ENCODE results near the gene HMX3. TPM values are rescaled to one million over a fixed set of nuclear protein-coding genes. Genes with fewer than 3 reads are reported as not detected.

The HMX3 gene
- total RNA-seq, 2 experiments from 2014 or later: not detected

GRCh38 chr10:123146894-123147634 lies 11.3 kb downstream of the HMX3 start:
- H3K36me3 Mint-ChIP-seq: peaks cover 2% of the 10 kb centered on the region
- DNase-seq (no peak), ATAC-seq (ENCODE audit: low read depth) (no peak)
- H3K9me3 Mint-ChIP-seq: no peaks in the 10 kb centered on the region
- peak overlapping the region; percentile 53 for H3K4me3 Mint-ChIP-seq
- POLR2A ChIA-PET: interaction anchor here (1.9 kb wide), 1 partner anchor 12 kb away, joined by 5 read pairs; no protein-coding TSS in a partner anchor
- H3K4me1 Mint-ChIP-seq: peaks cover 42% of the 10 kb centered on the region
- peaks cover 69% of the 10 kb centered on the region for H3K27me3 Mint-ChIP-seq
- H3K27ac Mint-ChIP-seq: peak overlapping the region; percentile 63

- Mint-ChIP-seq H3K27ac (peak within 1 kb of the TSS; percentile 63), H3K4me1 (peaks cover 45% of the 10 kb centered on the region), H3K4me3 (peak within 1 kb of the TSS; percentile 53), H3K9me3 (no peaks in the 10 kb centered on the region), H3K27me3 (peaks cover 62% of the 10 kb centered on the region), H3K36me3 (peaks cover 2% of the 10 kb centered on the region)
- ATAC-seq (ENCODE audit: low read depth) (peak; percentile 20), DNase-seq (peak; percentile 63)
- POLR2A ChIA-PET: interaction anchor here (1.9 kb wide), 1 partner anchor 13 kb away, joined by 5 read pairs; no protein-coding TSS in a partner anchor
These were observed 12.1 kb downstream of the HMX3 start, which contains the start of gene HMX2 for GRCh38 chr10:123147635-123148413. TSS of gene HMX2 (plus strand) at chr10:123148136. CDS start at chr10:123148379, 243 bp downstream.

GRCh38 chr10:123148414-123149161 lies 12.8 kb downstream of the HMX3 start:
- DNase-seq: no peak
- Mint-ChIP-seq H3K4me1 (peaks cover 46% of the 10 kb centered on the region), H3K36me3 (peaks cover 2% of the 10 kb centered on the region), H3K9me3 (no peaks in the 10 kb centered on the region), H3K27me3 (peaks cover 55% of the 10 kb centered on the region), H3K4me3 (peak overlapping the region; percentile 32), H3K27ac (peak overlapping the region; percentile 56)
- POLR2A ChIA-PET: interaction anchor here (1.9 to 3.0 kb wide), 2 partner anchors 9 to 14 kb away, joined by 5 to 9 read pairs; no protein-coding TSS in a partner anchor
- ATAC-seq (ENCODE audit: low read depth): no peak

GRCh38 chr10:123149162-123149567 lies 13.4 kb downstream of the HMX3 start:
- Mint-ChIP-seq H3K9me3 (no peaks in the 10 kb centered on the region), H3K27ac (peak overlapping the region; percentile 56), H3K4me3 (peak overlapping the region; percentile 32), H3K36me3 (peaks cover 2% of the 10 kb centered on the region), H3K4me1 (peaks cover 44% of the 10 kb centered on the region), H3K27me3 (peaks cover 49% of the 10 kb centered on the region)
- ATAC-seq (ENCODE audit: low read depth): no peak
- DNase-seq: no peak
- POLR2A ChIA-PET: interaction anchor here (1.9 to 3.0 kb wide), 2 partner anchors 10 to 15 kb away, joined by 5 to 9 read pairs; no protein-coding TSS in a partner anchor

GRCh38 chr10:123149568-123150270 lies 13.9 kb downstream of the HMX3 start:
- Mint-ChIP-seq H3K36me3 (peaks cover 3% of the 10 kb centered on the region), H3K4me1 (peaks cover 40% of the 10 kb centered on the region), H3K27me3 (peaks cover 43% of the 10 kb centered on the region), H3K27ac (peak overlapping the region; percentile 40), H3K4me3 (peak overlapping the region; percentile 71), H3K9me3 (no peaks in the 10 kb centered on the region)
- POLR2A ChIA-PET: interaction anchor here (1.0 to 3.0 kb wide), 3 partner anchors 8 to 13 kb away, joined by 3 to 9 read pairs (median 3); no protein-coding TSS in a partner anchor
- ATAC-seq (ENCODE audit: low read depth) (no peak), DNase-seq (peak; percentile 66)

- no peak for ATAC-seq (ENCODE audit: low read depth)
- H3K4me3 Mint-ChIP-seq: peak overlapping the region; percentile 71
- no peaks in the 10 kb centered on the region for H3K9me3 Mint-ChIP-seq
- peak overlapping the region; percentile 40 for H3K27ac Mint-ChIP-seq
- DNase-seq: no peak
- POLR2A ChIA-PET: interaction anchor here (1.0 to 3.0 kb wide), 5 partner anchors 9 to 197 kb away, joined by 3 to 9 read pairs (median 3); partner anchors contain the start of gene C10orf88
- peaks cover 39% of the 10 kb centered on the region for H3K4me1 Mint-ChIP-seq
- peaks cover 36% of the 10 kb centered on the region for H3K27me3 Mint-ChIP-seq
- peaks cover 5% of the 10 kb centered on the region for H3K36me3 Mint-ChIP-seq
These were observed 14.7 kb downstream of the HMX3 start for GRCh38 chr10:123150271-123150985.

- peak; percentile 63 for DNase-seq
- Mint-ChIP-seq H3K27ac (no peak overlapping the region), H3K27me3 (peaks cover 29% of the 10 kb centered on the region)
These were observed 15.4 kb downstream of the HMX3 start for GRCh38 chr10:123150986-123151736.

GRCh38 chr10:123151737-123152135 lies 16.0 kb downstream of the HMX3 start:
- DNase-seq (no peak), ATAC-seq (ENCODE audit: low read depth) (no peak)
- peaks cover 41% of the 10 kb centered on the region for H3K4me1 Mint-ChIP-seq
- POLR2A ChIA-PET: interaction anchor here (1.6 to 3.0 kb wide), 2 partner anchors 12 to 198 kb away, joined by 4 to 9 read pairs; partner anchors contain the start of gene C10orf88
- H3K4me3 Mint-ChIP-seq: peak overlapping the region; percentile 71
- H3K36me3 Mint-ChIP-seq: peaks cover 10% of the 10 kb centered on the region
- no peaks in the 10 kb centered on the region for H3K9me3 Mint-ChIP-seq
- no peak overlapping the region for H3K27ac Mint-ChIP-seq
- peaks cover 25% of the 10 kb centered on the region for H3K27me3 Mint-ChIP-seq

More at GRCh38 chr10:123150986-123151736, 15.4 kb downstream of the HMX3 start:
- POLR2A ChIA-PET: interaction anchor here (1.0 to 3.0 kb wide), 5 partner anchors 9 to 198 kb away, joined by 3 to 9 read pairs (median 3); partner anchors contain the start of gene C10orf88
- no peaks in the 10 kb centered on the region for H3K9me3 Mint-ChIP-seq
- ATAC-seq (ENCODE audit: low read depth): no peak
- H3K36me3 Mint-ChIP-seq: peaks cover 7% of the 10 kb centered on the region
- H3K4me1 Mint-ChIP-seq: peaks cover 39% of the 10 kb centered on the region
- H3K4me3 Mint-ChIP-seq: peak overlapping the region; percentile 71

GRCh38 chr10:123153486-123154091 lies 17.8 kb downstream of the HMX3 start:
- Mint-ChIP-seq H3K4me3 (peak overlapping the region; percentile 100), H3K9me3 (no peaks in the 10 kb centered on the region), H3K36me3 (peaks cover 28% of the 10 kb centered on the region), H3K4me1 (peaks cover 53% of the 10 kb centered on the region), H3K27ac (peak overlapping the region; percentile 99), H3K27me3 (peaks cover 19% of the 10 kb centered on the region)
- DNase-seq (no peak), ATAC-seq (ENCODE audit: low read depth) (no peak)
- POLR2A ChIA-PET: interaction anchor here (0.7 to 1.9 kb wide), 9 partner anchors 9 to 274 kb away, joined by 3 to 19 read pairs (median 5); partner anchors contain the start of genes ACADSB and FAM24B

- peaks cover 54% of the 10 kb centered on the region for H3K4me1 Mint-ChIP-seq
- peaks cover 32% of the 10 kb centered on the region for H3K36me3 Mint-ChIP-seq
- peak within 1 kb of the TSS; percentile 100 for H3K4me3 Mint-ChIP-seq
- no peaks in the 10 kb centered on the region for H3K9me3 Mint-ChIP-seq
- POLR2A ChIA-PET: interaction anchor here (0.7 to 1.9 kb wide), 9 partner anchors 9 to 274 kb away, joined by 3 to 19 read pairs (median 5); partner anchors contain the start of genes ACADSB and FAM24B
- H3K27me3 Mint-ChIP-seq: peaks cover 13% of the 10 kb centered on the region
- ATAC-seq (ENCODE audit: low read depth) (peak; percentile 93), DNase-seq (peak; percentile 88)
- peak within 1 kb of the TSS; percentile 99 for H3K27ac Mint-ChIP-seq
These were observed 18.4 kb downstream of the HMX3 start, which contains the start of gene BUB3 for GRCh38 chr10:123154092-123154710. TSS of gene BUB3 (plus strand) at chr10:123154402. CDS start at chr10:123154918, 516 bp downstream.

Data from activated naive CD8-positive, alpha-beta T cell treated with anti-CD3 and anti-CD28 coated beads, Interleukin-2, amount 10 ng/mL, durations not matched to agents 7 days and 5 days (primary cell).